Keratinocyte (primary cell): ENCODE measurements around the gene PKNOX2. TPM values are rescaled to one million over a fixed set of nuclear protein-coding genes. Genes with fewer than 3 reads are reported as not detected.

Experiments used
- DNase-seq: peaks from one replicate; pipeline ENCODE4 v3.0.0-alpha.2; 2011; ENCODE audit warnings: low read depth, missing footprints, low spot score
- FAIRE-seq: peaks from 2 replicates; lab custom pipeline; 2011; peaks lifted over from hg19 to GRCh38; lab: Jason Lieb, UNC
- H2AFZ ChIP-seq: 2 replicates; pipeline ENCODE4 v1.6.0; 2012; ENCODE audit warnings: low read length, control low read depth, inconsistent platforms; ENCODE audit not compliant: control insufficient read depth
- H3K27ac ChIP-seq: 2 replicates; pipeline ENCODE4 v1.5.1; 2011; ENCODE audit warnings: low read length; ENCODE audit not compliant: control insufficient read depth, insufficient read depth
- H3K27me3 ChIP-seq: 3 replicates; pipeline ENCODE4 v1.6.0; 2011; ENCODE audit warnings: low read length; ENCODE audit not compliant: control insufficient read depth, insufficient read depth; ENCODE audit errors: extremely low read depth
- H3K36me3 ChIP-seq, 2 experiments: 2 replicates in 1 of 2; 3 replicates in 1 of 2; pipeline ENCODE4 v1.5.1; 2011; ENCODE audit warnings: low read length in 2 of 2, mild to moderate bottlenecking in 1 of 2; ENCODE audit not compliant: control insufficient read depth in 2 of 2, insufficient read depth in 2 of 2; ENCODE audit errors: extremely low read depth in 1 of 2
- H3K4me1 ChIP-seq: 3 replicates; pipeline ENCODE4 v1.5.1; 2011; ENCODE audit warnings: low read length; ENCODE audit not compliant: control insufficient read depth, insufficient read depth; ENCODE audit errors: extremely low read depth
- H3K4me2 ChIP-seq: 3 replicates; pipeline ENCODE4 v1.6.0; 2011; ENCODE audit warnings: low read depth, low read length; ENCODE audit not compliant: control insufficient read depth, insufficient read depth; ENCODE audit errors: extremely low read depth
- H3K4me3 ChIP-seq, 3 experiments: fragments of 200-600 bp in 1 of 3; sonication (generic) in 1 of 3; 2 replicates in 2 of 3; 3 replicates in 1 of 3; pipeline ENCODE4 v1.5.1; 2011 to 2016; ENCODE audit warnings: low read length in 3 of 3, mild to moderate bottlenecking in 3 of 3, control low read depth in 2 of 3, inconsistent platforms in 1 of 3, low read depth in 1 of 3, mixed read lengths in 1 of 3, mixed run types in 1 of 3, moderate library complexity in 1 of 3; ENCODE audit not compliant: control insufficient read depth in 2 of 3, insufficient read depth in 2 of 3; ENCODE audit errors: extremely low read depth in 1 of 3
- H3K79me2 ChIP-seq: 2 replicates; pipeline ENCODE4 v1.6.0; 2012; ENCODE audit warnings: low read length; ENCODE audit not compliant: control insufficient read depth, insufficient read depth
- H3K9ac ChIP-seq: 3 replicates; pipeline ENCODE4 v1.6.0; 2011; ENCODE audit warnings: low read length; ENCODE audit not compliant: control insufficient read depth, insufficient read depth; ENCODE audit errors: extremely low read depth
- H3K9me1 ChIP-seq: 3 replicates; pipeline ENCODE4 v1.6.0; 2011; ENCODE audit warnings: low read length; ENCODE audit not compliant: control insufficient read depth, insufficient read depth; ENCODE audit errors: extremely low read depth
- H3K9me3 ChIP-seq: 2 replicates; pipeline ENCODE4 v1.5.1; 2012; ENCODE audit warnings: low read depth, low read length; ENCODE audit not compliant: control insufficient read depth
- H4K20me1 ChIP-seq: 3 replicates; pipeline ENCODE4 v1.6.0; 2011; ENCODE audit warnings: low read length; ENCODE audit not compliant: control insufficient read depth, insufficient read depth; ENCODE audit errors: extremely low read depth
- CTCF ChIP-seq, 3 experiments: IDR thresholded peaks in 1 of 3; conservative IDR thresholded peaks in 1 of 3; optimal IDR thresholded peaks in 1 of 3; 2 replicates in 2 of 3; 3 replicates in 1 of 3; pipeline versions ENCODE3 to v1.5.1; 2011; ENCODE audit warnings: low read length in 3 of 3, mild to moderate bottlenecking in 3 of 3, moderate library complexity in 2 of 3, control low read depth in 1 of 3, inconsistent platforms in 1 of 3; ENCODE audit not compliant: insufficient read depth in 2 of 3; ENCODE audit errors: extremely low read depth in 1 of 3
- EZH2 ChIP-seq: IDR thresholded peaks from one replicate; pipeline ENCODE4 v1.6.1; 2012; ENCODE audit warnings: inconsistent platforms, mild to moderate bottlenecking, low read length, moderate library complexity
- dilution Hi-C: fragments of 300-500 bp; cut with MboI; formaldehyde crosslinking; loops from one replicate; pipeline ENCODE4 v1.7.0; 2020; ENCODE audit warnings: low sequenced_read_pairs; ENCODE audit not compliant: extremely low pct_ligation_motif_present
- polyA plus RNA-seq, 5 experiments: library from polyadenylated mRNA; depleted of rRNA in 3 of 5; stranded (reverse) in 3 of 5; stranded (forward) in 1 of 5; unstranded in 1 of 5; fragments of >200 nt; gene quantifications; 1 replicate in 1 of 5; 2 replicates in 3 of 5; 3 replicates in 1 of 5; pipeline versions ENCODE4 v1.2.1 to v1.2.3, GENCODE V29; 2011 to 2012; ENCODE audit warnings: missing spikeins in 2 of 5, low read depth in 1 of 5, low replicate concordance in 1 of 5

The PKNOX2 gene
- polyA plus RNA-seq, 1 donor (not counting 4 experiments of a cell fraction or from before 2014, with no cell fraction given): 0.05 TPM

GRCh38 chr11:125295931-125296330, 131.4 kb downstream of the PKNOX2 start:
- Histone ChIP-seq H3K9ac (no peak overlapping the region), H3K36me3 (no peaks in the 10 kb centered on the region), H2AFZ (no peak overlapping the region), H3K9me3 (no peaks in the 10 kb centered on the region), H3K27me3 (peaks cover 10% of the 10 kb centered on the region), H3K4me3 (no peak overlapping the region), H3K4me1 (peaks cover 8% of the 10 kb centered on the region), H3K4me2 (no peak overlapping the region), H4K20me1 (no peaks in the 10 kb centered on the region), H3K79me2 (no peaks in the 10 kb centered on the region), H3K27ac (no peak overlapping the region), H3K9me1 (no peaks in the 10 kb centered on the region)
- no peak for TF ChIP-seq EZH2
- dilution Hi-C loops: no loop called here
- FAIRE-seq: no peak
- DNase-seq: no peak

- dilution Hi-C loops: no loop called here
- H2AFZ ChIP-seq: no peak overlapping the region
- peaks cover 16% of the 10 kb centered on the region for H3K4me1 ChIP-seq
- no peaks in the 10 kb centered on the region for H3K9me3 ChIP-seq
- H3K9ac ChIP-seq: no peak overlapping the region
- FAIRE-seq (no peak), DNase-seq (no peak)
- no peaks in the 10 kb centered on the region for H3K9me1 ChIP-seq
- no peaks in the 10 kb centered on the region for H3K36me3 ChIP-seq
- no peaks in the 10 kb centered on the region for H4K20me1 ChIP-seq
- no peak overlapping the region for H3K4me2 ChIP-seq
- H3K27ac ChIP-seq: no peak overlapping the region
- TF ChIP-seq CTCF (optimal IDR thresholded peaks at IDR 0.05 in 1 of 3, IDR thresholded peaks at IDR 0.05 in 1 of 3, conservative IDR thresholded peaks at IDR 0.05 in 1 of 3; ENCODE audit: extremely low read depth in 1 of 3, insufficient read depth in 2 of 3, low read length in 3 of 3): no peak
- no peak for TF ChIP-seq EZH2
- peaks cover 10% of the 10 kb centered on the region for H3K27me3 ChIP-seq
- H3K4me3 ChIP-seq: no peak overlapping the region
- no peaks in the 10 kb centered on the region for H3K79me2 ChIP-seq
These were observed 132.9 kb downstream of the PKNOX2 start for GRCh38 chr11:125297346-125297915.
